Superior temporal gyrus (tissue), 1 donor: Measurements from ENCODE around the gene HTR2B.
"Not testable (repeated sequence)": the region's sequence is repeated elsewhere in the genome, so short reads cannot be mapped to it uniquely, and the experiment has no call there.

Experiments
- DNase-seq: peaks from one replicate; pipeline ENCODE4 v3.0.0-alpha.2; 2016; ENCODE audit errors: extremely low spot score

The HTR2B gene

DNA sequence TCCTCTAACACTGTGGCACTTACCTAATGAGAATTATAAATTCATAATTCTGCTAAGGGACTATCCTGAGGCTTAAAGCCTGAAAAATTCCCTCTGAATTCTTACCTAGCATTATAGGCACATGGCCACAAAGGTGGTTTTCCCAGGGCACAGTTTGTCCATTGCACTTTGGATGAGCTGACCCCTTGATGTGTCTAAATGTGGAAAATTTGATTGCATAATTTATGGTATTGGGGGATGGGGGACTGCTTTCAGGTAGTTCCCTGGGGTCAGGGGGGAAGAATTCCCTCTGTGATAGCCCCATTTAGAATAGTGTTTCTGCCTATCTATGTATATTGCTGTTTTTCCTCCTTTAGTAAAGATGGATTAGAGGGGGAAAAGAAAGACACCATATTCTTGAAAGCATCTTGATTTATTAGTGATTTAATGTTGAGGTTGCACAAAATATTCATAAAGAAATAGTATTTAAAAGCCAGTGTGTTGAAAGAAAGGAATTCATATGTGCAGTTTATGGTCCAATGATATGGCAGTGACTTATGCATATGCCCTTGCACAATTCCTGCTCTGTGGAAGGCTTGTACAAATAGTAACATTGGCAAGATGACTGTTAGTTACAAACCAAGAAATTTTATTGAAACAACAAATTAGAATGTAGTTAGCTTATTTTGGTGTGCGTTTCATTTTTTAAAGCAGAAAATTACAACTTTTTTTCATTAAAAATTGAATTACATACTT lies 8.7 kb upstream of the HTR2B start:
- DNase-seq = no peak

DNA sequence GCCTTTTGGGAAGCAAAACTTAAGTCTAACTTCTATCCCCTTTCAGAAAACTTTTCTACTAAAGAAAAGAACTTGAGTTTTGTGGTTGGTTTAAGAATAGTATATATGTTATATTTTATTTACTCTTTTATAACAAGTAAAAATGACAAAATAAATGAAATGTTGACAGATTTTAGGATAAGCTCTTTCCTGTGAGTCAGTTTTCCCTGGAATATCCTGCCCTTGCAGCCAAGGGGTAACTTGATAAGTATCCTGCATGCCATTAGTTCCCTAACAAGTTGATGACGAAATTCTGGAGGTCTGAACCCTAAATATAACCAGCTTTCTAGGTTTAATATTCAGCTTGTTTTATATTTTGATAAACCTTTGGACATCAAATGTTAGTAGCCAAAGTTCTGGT lies 7.3 kb upstream of the HTR2B start:
- no peak for DNase-seq

DNA sequence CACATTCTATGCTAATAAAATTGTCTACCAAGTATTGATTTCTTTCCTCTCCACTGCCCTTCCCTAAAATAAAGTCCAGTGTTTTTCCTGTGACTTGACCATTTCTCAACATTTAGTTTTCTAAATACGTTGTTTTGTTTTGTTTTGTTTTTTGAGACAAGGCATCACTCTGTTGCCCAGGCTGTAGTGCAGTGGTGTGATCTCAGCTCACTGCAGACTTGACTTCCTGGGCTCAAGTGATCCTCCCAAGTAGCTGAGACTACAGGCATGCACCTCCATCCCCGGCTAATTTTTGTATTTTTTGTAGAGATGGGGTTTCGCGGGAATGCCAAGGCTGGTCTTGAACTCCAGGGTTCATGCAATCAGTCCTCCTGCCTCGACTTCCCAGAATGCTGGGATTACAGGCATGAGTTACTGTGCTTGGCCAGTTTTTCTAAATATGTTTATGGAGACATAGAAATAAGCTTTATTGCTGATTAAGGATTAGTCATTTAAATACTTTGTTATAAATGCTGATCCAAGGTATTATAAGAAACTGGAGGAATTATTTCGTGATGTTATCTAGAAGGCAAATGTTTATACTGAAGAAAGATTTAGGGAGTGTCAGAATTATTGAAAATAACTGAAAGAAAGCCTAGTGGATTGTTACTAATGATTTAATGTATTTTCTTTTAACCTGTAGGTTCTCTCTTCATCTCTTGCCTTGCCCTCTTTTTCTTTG lies 5.7 kb upstream of the HTR2B start:
- no peak for DNase-seq

DNA sequence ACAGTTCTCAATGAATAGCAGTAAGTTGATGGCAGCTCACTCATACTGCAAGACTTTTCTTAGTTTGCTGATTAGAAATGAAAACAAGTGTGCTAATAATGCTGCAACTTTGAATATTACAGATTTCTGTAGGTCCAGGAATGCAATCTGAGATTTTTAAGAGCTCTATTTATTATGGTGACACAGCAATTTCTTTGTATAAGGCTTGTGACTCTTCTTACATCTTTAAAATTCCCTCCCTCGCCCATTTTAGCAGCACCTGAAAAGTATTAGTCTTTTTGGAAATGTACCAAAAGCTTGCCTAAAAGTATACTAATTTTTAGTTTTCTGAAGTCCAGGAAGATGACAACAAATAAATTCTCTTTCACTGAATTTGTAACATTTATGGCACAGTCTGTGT lies 4.4 kb upstream of the HTR2B start:
- DNase-seq = no peak

DNA sequence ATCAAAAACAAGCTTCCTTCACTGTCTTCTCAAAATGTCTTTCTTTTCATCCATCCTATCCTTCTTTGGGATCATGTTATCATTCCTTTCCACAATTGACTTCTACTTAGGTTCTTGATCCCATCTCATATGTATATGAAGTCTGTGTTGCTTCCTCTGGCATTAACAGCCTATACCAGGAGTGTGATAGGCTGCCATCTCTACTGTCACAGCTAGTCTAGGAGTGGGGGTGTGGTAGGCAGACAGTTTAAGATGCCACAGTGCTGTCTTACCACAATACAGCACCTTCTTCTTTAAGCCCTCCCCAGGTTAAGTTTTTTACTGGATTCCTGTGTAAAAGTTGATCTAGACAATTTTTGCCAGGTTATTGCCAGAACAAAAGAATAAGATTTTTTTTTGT lies 3.7 kb upstream of the HTR2B start:
- DNase-seq = no peak

DNA sequence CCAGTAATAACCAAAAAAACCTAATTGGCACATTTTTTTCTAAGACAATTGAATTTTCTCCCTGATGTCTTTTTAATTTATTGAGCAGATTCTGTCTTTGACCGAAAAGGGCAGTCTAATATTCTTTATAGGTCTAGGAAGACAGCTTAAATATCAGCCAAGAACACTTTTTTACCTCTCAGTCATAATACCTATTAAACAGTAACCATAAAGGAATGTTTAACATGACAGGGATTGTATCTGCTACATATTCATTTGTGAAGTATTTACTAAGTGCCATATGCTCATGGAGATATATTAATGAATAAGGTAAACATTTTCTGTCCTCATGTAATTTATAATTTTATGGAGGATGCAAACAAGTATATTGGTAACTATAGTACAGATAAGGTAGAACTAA lies 3.1 kb upstream of the HTR2B start:
- DNase-seq = no peak

DNA sequence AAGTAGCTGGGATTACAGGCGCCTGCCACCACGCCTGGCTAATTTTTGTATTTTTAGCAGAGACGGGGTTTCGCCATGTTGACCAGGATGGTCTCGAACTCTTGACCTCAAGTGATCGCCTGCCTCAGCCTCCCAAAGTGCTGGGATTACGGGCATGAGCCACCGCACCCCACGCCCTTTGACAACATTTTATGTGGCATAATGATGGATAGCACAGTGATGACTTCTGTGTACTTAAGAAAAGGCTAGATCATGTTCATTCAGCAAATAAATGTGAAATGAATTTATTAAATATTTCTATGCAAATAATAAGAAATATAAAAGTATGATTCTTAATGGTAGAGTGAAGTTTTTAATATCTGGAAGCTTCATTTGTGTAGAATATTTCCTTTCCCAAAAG lies 2.6 kb upstream of the HTR2B start:
- no peak for DNase-seq

DNA sequence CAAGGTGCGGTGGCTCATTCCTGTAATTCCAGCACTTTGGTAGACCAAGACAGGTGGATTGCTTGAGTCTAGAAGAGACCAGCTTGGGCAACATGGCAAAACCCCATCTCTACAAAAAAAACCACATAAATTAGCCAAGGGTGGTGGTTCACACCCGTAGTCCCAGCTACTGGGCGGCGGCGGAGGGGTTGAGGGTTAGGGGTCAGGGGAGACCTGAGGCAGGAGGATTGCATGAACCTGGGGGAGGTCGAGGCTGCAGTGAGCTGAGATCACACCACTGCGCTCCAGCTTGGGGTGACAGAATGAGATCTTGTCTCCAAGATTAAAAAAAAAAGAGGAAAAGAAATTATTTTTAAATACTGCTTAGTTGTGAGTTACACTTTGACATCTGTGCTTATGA lies 1.3 kb upstream of the HTR2B start:
- DNase-seq = no peak

DNA sequence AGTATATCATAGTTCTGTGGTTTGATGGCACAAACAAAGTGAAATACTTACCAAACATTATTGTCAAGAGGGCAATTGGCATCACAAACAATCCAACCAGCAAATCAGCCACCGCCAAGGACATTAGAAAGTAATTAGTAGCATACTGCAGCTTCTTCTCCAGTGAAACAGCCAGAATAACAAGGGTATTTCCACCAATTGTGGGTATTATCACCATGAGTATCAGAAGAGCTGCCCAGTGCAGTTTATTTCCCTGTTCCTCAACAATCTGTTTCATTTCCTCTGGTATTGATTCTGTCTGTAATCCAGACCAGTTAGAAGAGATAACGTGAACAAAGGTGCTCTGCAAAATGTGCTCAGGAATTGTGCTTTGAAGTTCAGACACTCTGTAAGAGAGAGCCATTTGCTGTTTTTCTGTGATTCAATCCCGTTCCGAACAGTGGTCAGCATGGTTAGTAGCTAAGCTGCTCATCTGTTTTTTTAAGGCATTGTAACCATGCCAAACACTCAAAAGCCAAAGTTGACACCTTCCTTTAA lies 1.4 kb downstream of the HTR2B start:
- no peak for DNase-seq

DNA sequence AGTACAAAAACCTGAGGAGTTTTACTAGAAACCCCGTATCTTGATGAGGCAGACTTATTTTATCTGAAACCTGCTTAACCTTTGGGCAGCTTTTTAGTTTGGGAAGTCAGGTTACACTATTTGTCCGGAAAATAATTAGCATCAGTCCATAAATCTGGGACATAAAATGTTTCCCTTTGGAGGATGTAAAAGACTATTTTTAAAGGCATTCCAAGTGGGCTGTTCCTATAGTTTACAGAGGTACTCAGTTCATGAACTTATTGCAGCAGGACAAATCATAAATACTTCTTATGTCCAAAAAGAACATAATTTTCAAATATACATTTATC lies 6.3 kb downstream of the HTR2B start:
- DNase-seq = no peak

DNA sequence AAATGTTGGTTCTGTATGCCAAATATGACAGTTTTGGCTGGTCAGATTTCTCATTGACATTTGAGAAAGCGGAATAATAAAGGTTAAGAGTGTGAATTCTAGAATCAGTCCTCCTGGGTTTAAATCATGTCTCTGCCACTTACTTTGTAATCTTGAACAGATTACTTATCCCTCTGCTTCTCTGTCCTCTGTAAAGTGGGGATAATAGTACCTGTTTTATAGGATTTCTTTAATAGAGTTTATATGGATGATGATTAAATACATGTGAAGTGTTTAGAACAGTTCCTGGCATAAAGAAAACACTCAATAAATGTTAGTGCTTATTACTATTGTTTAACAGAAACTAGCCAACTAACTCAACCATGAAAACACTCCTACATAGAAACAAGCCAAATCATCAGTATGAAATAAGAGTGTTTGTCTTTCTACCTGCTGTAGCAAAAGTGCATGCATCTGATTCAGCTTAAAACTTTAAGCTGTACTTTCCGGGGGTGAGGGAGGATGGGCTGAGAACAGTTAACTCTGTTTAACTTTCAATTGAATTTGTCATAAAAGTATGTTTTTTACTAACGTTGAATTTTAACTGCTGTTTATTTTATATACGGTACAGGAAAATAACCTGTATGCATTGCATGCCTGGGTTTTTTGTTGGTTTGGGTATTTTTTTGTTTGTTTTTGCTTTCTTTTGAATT lies 6.8 kb downstream of the HTR2B start:
- DNase-seq = no peak

DNA sequence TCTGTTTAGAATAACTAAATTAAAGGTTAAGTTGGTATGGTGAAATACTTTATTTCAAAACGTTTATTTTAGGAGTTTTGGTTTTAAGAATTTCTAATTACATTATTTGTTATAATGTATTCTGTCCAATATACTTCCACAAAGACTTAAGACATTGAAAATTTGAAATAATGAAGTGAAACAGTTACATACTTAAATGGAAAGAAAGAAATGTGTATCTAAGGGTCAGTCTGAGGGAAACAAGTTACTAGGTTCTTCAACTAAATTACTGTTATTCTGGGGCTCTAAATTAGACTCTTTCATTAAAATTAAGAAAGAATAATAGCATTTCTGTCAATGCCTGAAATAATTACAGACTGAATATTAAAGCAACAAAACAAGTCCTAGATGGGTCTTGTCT lies 7.7 kb downstream of the HTR2B start:
- DNase-seq = no peak

DNA sequence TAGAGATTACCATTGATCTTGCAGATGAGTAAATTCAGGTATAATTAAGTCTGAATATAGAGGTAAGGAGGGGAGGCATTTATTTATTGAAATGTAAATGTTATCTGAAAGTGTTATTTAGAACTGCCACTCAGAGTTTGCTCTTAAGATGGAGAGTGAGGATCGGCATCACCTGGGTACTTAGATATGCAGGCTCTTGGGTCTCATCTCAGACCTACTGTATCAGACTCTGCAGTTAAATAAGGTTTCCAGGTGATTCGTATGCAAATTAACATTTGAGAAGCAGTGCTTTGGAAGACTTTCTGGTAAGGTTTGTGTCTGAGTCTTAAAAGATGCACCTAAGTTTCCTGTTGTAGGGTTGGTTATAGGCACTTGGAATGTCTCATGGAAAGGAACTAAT lies 9.2 kb downstream of the HTR2B start:
- no peak for DNase-seq

DNA sequence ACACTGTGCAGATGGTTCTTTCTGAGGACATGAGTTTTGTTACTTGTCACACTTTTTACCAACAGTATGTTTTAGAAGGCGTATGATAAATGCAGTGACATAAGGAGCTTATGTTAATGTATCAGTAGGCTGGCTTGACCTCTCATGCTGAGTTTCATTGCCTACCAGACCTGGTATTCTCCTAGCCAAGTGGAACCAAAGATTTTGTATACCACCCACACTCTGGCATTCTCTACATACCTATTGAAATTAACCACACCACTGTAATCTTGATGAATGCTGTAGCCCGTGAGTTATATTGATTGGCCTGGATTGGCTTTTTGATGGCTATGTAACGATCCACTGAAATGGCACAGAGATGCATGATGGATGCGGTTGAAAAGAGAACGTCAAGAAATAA lies 11.4 kb downstream of the HTR2B start:
- no peak for DNase-seq

DNA sequence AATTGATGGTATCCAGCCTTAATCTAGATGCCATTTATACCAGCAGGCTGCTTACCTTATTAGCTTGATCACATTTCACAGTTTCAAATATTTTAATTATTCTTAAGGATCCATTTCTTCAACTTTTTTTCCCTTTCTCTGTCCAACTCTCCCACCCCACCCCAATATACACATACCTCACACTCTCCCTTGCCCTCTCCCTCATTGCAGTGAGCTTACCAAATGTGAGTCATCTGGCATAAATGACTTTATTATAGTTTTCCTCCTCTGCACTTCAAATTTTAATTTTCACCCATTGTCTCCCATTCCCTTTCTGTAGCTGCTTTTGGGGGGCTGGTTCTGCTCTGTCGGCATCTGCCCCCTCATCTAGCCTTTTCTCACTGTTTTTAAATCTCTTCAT lies 12.9 kb downstream of the HTR2B start:
- DNase-seq = no peak

DNA sequence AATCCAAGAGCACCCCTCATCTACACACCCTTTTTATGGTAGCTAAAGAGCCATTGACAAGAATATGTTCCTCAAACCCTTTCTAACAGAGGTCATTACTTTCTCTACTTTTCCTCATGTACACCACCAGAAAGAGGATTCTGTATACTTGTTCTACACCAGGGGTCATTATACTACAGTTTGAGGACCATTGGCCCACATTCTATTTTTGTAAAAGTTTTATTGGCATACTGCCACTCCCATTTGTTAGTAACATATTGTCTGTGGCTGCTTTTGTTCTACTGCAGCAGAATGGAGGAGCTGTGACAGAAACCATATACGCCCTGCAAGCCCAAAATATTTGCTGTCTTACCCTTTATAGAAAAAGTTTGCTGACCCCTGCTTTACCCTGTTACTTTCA lies 14.3 kb downstream of the HTR2B start:
- no peak for DNase-seq

DNA sequence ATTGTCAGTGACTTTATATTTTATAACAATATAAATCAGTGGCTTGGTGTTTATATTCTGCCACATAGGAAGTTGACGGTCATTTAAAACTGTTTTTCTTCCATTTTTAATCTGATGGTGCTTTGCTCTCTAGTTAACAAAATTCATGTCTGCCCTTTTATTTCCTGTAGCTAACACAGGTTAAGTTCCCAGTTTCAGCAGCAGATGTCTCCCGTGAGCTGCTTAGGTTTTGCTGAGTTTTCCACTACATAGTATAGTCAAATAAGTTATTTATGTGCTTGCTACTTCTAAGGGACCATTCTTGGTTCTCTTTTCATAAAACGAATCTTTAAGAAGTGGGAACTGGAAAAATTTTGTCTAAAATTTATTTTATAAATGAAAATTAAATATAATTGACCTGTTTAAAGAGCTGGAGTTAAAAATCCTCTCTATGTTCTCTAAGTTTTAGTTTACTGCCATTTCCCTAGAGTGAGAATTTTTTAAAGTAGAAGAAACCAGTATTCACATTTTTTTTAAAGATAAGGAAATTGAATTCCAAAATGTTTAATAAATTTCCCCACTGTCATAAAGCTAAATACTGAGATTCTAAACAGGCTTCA lies 20.6 kb downstream of the HTR2B start:
- DNase-seq = peak; percentile 89

DNA sequence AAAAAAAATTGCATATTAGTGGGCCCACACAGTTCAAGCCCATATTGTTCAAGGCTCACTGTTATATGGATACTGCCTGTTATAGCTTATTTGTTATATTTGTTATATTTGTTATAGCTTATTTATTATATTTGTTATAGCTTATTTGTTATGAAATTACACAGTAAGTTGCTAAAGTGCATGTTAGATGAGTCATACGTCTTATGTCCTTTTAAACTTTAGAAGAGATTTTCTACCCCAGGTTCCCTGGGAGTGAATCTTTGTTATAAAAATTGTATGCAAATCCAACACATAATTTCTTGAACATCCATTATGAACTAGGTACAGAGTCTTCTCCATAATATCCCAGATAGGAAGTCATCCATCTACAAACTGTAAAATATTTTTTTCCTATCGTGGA lies 22.1 kb downstream of the HTR2B start:
- DNase-seq = no peak

DNA sequence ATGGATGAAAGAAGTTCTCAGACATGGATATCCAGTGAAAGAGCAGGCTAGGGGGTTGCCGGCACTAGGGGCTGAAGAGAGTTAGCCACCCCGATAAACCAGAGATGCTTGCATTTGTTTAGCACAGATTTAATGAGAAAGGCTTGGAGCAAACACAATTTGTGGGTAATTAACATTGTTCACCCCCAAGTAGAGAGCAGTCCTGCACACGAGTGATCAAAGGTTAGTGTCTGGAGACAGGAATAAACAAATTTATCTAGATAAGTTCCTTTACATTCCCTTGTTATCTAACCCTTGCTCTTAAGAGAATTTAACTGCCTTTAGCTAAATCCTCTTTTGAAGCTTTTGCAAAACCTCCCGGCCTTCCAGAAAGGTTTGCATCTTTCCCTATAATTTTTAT lies 23.9 kb downstream of the HTR2B start:
- DNase-seq = no peak

DNA sequence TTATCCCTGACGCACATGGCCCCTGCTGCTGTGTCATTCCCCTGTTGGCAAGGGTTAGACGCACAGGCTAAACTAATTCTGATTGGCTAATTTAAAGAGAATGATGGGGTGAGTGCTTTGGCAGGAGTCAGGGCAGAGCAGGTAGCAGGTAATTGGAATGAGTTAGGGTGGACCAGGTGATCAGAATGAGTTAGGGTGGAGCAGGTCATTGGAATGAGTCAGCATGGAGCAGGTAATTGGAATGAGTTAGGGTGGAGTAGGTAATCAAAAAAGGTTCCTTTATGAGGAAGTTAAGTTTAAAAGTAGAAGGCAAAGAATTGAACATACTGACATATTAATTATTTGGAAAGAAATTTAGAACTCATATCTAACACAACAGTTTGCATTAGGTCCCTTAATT lies 24.5 kb downstream of the HTR2B start:
- not testable (repeated sequence) for DNase-seq

DNA sequence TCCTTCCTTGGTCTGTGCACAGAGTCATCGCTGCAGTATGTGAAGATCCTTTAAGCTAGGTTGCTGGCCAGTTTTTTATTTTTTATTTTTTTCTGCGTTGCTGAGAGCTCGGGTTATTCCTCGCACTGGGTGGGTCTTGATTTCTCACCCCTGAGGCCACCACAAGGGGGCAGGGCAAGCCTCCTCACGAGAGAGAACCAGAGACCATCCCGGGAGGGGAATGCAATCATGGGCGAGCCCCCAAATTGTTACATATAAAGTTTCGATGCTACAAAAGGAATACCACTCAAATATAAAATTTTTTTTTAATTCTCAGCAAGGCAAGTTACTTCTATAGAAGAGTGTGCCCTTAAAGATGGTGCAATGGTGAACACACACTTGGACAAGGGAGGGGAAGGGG lies 24.9 kb downstream of the HTR2B start:
- no peak for DNase-seq

DNA sequence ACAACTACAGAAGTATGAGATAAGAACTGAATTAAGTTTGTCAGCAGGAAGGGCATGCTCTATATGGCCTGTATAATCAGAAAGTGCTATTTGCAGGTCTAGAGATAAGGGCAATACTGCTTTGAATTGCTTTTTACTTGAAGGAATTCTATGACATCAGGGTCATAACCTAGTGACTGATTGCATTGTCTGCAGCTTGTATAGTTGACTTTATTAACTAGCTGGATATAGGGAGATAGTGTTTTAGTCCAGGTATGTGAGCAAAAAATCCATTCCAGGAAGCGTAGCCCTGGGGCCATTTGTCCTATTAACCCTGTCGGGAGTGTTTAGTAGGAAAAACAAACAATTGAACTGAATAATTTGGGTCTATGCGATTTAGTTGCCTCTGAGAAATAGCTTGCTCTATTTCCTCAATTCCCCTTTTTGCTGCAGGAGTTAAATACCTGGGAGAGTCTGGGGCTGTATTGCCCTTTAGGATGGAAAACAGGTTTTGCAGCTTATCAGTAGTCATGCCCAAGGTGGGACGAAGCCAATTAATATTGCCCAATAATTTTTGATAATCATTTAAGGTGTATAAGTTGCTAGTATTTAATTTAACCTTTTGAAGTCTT lies 30.0 kb downstream of the HTR2B start:
- no peak for DNase-seq
